ENCODE results near the gene GRM8.

The GRM8 gene

DNA sequence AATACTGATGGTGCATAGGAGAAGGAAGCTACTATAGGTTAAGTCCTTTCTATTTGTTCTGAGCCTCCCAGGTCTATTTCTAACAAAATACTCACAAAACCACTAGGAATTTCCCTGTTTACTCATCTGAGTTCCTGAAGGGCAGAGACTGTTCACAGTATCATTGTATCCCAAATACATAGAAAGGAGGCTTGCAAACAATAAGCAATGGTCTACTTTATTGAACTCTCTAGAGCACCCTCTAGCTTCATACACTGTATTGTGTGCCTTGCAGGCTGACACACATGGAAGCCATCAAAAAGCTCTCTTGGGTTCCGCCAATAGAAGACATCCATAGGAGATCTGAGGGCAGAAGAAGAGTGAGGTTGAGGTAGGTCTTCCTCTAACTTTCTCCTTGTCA is 826.1 kb downstream of the GRM8 start:
- no peak overlapping the region for H3K27ac ChIP-seq
- no peak overlapping the region for H3K4me3 ChIP-seq

DNA sequence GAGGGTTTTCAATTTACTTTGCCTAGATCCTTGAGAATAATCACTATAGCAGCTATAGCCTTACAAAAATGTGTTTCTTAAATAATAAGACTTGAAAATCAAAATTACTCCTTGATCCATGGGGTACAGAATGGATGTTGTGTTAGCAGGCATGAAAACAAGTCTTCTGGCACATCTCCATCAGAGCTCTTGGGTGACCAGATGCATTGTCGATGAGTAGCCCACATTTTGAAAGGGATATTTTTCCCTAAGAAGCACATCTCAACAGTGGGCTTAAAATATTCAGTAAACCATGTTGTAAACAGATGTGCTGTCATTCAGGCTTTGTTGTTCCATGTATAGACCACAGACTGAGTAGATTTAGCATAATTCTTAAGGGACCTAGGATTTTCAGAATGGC is 827.8 kb downstream of the GRM8 start:
- Histone ChIP-seq H3K27ac (no peak overlapping the region), H3K4me3 (no peak overlapping the region)

GRCh38 chr7:126419047-126419446 is 833.7 kb downstream of the GRM8 start:
- no peak overlapping the region for H3K27ac ChIP-seq
- H3K4me3 ChIP-seq: no peak overlapping the region

GRCh38 chr7:126411821-126412383 is 840.8 kb downstream of the GRM8 start:
- Histone ChIP-seq H3K4me3 (no peak overlapping the region), H3K27ac (no peak overlapping the region)

- H3K27ac ChIP-seq: no peak overlapping the region
- no peak overlapping the region for H3K4me3 ChIP-seq
Measured at GRCh38 chr7:126411032-126411820, 841.5 kb downstream of the GRM8 start.

GRCh38 chr7:126403040-126403439 is 849.7 kb downstream of the GRM8 start:
- no peak overlapping the region for H3K27ac ChIP-seq
- no peak overlapping the region for H3K4me3 ChIP-seq

GRCh38 chr7:126401918-126402317 is 850.8 kb downstream of the GRM8 start:
- H3K27ac ChIP-seq: no peak overlapping the region
- H3K4me3 ChIP-seq: no peak overlapping the region

- no peak overlapping the region for H3K27ac ChIP-seq
- no peak overlapping the region for H3K4me3 ChIP-seq
Measured at GRCh38 chr7:126398851-126399529, 853.8 kb downstream of the GRM8 start.

- H3K27ac ChIP-seq: no peak overlapping the region
- H3K4me3 ChIP-seq: no peak overlapping the region
Measured at GRCh38 chr7:126398285-126398684, 854.5 kb downstream of the GRM8 start.

DNA sequence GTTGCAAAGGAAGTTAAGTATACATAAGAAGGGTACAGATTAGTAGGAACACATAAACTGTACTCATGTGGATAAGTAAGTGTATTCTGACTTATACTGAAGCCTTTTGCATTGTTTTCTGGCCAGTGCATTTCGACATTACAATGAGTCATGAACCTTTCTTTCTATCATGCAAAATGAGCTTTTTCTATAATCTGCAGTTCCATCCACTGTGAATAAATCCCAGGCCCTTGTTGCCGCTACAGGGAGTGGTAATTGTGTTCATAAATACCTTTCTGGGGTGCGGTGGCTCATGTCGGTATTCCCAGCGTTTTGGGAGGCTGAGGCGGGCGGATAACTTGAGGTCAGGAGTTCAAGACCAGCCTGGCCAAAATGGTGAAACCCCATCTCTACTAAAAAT is 858.3 kb downstream of the GRM8 start:
- Histone ChIP-seq H3K27ac (no peak overlapping the region), H3K4me3 (no peak overlapping the region)
